AG04449 (cell line): Measurements from ENCODE around the gene MFAP4.

ENCODE experiments used
- CTCF ChIA-PET: fragments of 350-600 bp; formaldehyde crosslinking; extraction: SDS; loops from one replicate; lab custom pipeline; 2021; ENCODE audit warnings: antibody characterized with exemption; lab: Yijun Ruan, JAX
- POLR2A ChIA-PET: fragments of 400-600, 350-600 bp; formaldehyde crosslinking; extraction: SDS; loops from one replicate; lab custom pipeline; 2020; ENCODE audit warnings: antibody characterized with exemption, inconsistent platforms; lab: Yijun Ruan, JAX
- DNase-seq: peaks from one replicate; pipeline ENCODE4 v3.0.0-alpha.2; 2010; ENCODE audit warnings: low read depth, low spot score
- H3K4me3 ChIP-seq: 2 replicates; pipeline ENCODE4 v1.5.1; 2011; ENCODE audit warnings: low read depth, mild to moderate bottlenecking, control low read depth, low read length
- TF ChIP-seq, protein P1 (sequence below): IDR thresholded peaks from one replicate; pipeline ENCODE4 v1.5.1; 2011; ENCODE audit warnings: mild to moderate bottlenecking, moderate library complexity, low read length, control low read depth, inconsistent platforms; ENCODE audit not compliant: insufficient read depth; ENCODE audit errors: missing control alignments

Gene MFAP4

DNA sequence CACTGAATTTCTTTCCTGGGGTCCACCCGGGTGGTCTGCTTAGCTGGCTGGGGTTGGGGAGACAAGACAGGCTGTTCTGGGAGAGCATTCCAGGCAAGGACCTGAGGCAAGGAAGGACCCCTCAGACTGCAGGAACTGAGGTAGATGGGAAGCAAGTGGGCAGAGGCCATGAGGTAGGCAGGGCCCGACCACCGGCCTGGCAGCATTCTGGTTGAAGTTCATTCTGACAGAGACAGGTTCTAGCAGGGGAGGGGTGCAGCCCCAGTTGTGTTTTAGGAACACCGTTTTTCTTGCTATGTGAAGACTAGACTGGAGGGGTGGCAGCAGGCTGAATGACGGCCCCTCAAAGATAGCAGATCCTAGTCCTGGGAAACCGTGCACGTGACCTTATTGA lies 41.9 kb downstream of the MFAP4 start:
- CTCF ChIA-PET, result interaction anchor here (2.3 kb wide), 1 partner anchor 10 kb away, joined by 8 read pairs; no protein-coding TSS in a partner anchor
- DNase-seq, result no peak
- TF ChIP-seq, protein P1, sequence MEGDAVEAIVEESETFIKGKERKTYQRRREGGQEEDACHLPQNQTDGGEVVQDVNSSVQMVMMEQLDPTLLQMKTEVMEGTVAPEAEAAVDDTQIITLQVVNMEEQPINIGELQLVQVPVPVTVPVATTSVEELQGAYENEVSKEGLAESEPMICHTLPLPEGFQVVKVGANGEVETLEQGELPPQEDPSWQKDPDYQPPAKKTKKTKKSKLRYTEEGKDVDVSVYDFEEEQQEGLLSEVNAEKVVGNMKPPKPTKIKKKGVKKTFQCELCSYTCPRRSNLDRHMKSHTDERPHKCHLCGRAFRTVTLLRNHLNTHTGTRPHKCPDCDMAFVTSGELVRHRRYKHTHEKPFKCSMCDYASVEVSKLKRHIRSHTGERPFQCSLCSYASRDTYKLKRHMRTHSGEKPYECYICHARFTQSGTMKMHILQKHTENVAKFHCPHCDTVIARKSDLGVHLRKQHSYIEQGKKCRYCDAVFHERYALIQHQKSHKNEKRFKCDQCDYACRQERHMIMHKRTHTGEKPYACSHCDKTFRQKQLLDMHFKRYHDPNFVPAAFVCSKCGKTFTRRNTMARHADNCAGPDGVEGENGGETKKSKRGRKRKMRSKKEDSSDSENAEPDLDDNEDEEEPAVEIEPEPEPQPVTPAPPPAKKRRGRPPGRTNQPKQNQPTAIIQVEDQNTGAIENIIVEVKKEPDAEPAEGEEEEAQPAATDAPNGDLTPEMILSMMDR, result no peak
- H3K4me3 ChIP-seq, result no peak overlapping the region
- POLR2A ChIA-PET, result no interaction called here

DNA sequence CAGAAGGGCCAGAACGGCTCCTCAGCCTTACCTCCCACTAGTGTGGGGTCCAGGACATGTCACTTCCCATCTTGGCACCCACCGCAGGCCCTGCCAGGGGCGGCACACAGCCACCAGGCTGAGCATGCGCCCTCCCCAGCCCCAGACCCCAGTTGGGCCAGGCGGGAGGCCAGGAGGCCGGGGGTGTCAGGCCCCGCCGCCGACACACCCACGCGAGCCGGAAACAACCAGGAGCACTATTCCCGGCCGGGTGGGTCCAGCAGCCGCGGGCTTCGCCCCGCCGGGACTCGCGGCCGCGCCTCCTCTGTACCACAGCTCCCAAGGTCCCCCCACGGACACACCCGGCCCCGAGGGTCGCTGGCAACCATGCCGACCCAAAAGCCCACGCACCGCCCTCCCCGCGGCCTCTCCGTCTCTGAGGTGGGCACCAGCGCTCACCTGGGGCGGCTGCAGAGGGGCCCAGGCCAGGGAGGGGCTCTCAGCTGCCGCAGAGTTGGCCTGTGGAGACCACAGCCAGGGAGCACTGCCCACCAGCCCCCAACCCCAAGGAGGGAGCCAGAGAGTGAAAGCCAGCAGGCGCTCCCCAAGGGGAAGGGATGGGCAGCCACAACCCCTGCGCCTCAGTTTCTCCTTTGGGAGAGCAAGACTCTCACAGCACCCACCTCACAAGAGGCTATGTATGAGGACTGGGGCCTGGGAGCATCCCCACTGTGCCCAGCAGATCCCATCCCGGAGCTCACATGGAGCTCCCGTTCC lies 42.5 kb downstream of the MFAP4 start:
- no peak for DNase-seq
- CTCF ChIA-PET, result interaction anchor here (2.3 kb wide), 1 partner anchor 10 kb away, joined by 8 read pairs; no protein-coding TSS in a partner anchor
- POLR2A ChIA-PET, result no interaction called here
- no peak overlapping the region for H3K4me3 ChIP-seq
- TF ChIP-seq, protein P1, result no peak

DNA sequence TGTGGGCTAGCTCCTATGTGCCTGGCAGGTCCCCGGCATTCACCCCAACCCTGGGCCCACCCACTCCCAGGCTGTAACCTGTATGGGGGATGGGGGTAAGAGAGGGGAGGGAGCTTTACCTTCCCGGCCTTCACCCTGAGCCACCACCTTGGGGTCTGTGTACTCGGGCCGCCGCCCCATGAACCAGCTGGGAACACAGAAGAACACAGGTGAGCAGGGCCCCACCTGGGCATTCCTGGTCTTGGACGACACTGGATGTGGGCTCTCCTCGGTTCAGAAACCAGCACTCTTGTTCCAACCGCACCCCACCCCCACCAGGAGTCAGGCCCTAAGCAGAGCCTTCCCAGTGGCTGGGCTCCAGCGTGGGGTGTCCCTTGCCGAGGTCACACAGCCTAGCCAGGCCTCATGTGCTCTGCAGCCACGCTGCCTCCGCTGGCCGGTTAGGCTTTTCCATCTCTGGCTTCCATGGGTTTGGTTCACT lies 43.3 kb downstream of the MFAP4 start:
- TF ChIP-seq, protein P1, result no peak
- POLR2A ChIA-PET, result no interaction called here
- no peak for DNase-seq
- CTCF ChIA-PET, result interaction anchor here (0.8 to 1.1 kb wide), 2 partner anchors 103 to 112 kb away, joined by 3 to 4 read pairs; no protein-coding TSS in a partner anchor
- H3K4me3 ChIP-seq, result no peak overlapping the region

DNA sequence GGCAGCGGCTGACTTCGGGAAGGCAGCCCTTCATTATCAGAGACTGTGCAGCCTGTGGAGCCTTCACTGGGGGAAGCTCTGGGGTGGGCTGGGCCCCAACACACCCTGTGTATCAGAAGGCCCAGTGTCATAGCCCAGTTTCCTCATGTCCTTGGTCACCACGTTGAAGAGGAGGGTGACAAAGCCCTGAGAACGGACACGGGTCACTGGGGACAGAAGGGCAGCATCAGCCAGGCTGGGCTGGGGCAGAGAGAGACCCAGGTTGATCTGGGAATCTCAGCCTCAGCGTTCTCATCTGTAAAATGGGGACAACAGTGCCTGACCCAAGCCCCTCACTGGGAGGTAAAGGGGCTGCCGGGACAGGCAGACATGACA lies 43.7 kb downstream of the MFAP4 start:
- no peak overlapping the region for H3K4me3 ChIP-seq
- TF ChIP-seq, protein P1, result no peak
- DNase-seq, result no peak
- POLR2A ChIA-PET, result no interaction called here
- CTCF ChIA-PET, result interaction anchor here (0.8 to 1.1 kb wide), 3 partner anchors 10 to 113 kb away, joined by 3 to 4 read pairs (median 3); no protein-coding TSS in a partner anchor

DNA sequence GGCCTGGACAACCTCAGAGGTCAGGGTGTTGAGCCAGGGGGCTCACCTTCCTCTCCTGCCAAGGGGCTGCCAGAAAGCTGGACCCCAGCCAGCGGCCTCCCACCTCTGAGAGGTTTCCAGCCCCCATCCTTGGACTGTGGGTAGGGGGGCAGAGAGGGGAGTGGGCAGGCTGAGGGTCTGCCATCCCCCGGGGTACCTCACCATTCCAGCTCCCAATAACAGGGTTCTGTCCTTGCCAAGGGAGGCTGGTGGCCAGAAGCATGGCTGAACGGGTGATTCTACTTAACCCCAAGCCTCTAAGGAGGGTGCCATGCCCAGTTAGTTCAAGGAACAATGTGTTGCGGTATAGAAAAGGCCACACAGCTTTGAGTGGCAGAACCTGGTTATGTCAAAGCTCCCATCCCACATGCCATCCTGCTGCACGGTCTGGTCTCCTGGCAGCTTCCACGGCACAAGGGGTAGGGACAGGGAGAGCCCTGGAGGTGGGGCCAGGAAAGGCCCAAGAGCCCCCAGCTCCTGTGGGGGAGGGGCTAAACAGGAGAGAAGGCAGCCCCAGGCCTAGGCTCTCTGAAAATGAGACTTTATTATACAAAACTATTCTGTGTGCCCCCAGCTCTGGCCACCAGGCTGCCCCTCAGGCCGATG lies 44.3 kb downstream of the MFAP4 start:
- H3K4me3 ChIP-seq, result no peak overlapping the region
- DNase-seq, result no peak
- TF ChIP-seq, protein P1, result no peak
- POLR2A ChIA-PET, result no interaction called here
- CTCF ChIA-PET, result interaction anchor here (0.8 to 1.1 kb wide), 4 partner anchors 10 to 113 kb away, joined by 3 to 4 read pairs (median 4); no protein-coding TSS in a partner anchor
